Ovary (tissue), 3 donors: ENCODE measurements around the gene WNT2.

Experiments
- EP300 ChIP-seq: sonication (generic); formaldehyde crosslinking; IDR thresholded peaks from one replicate; pipeline ENCODE4 v1.6.1; 2017; ENCODE audit warnings: antibody characterized with exemption
- POLR2A ChIP-seq: fragments of 450-650 bp; IDR thresholded peaks from one replicate; pipeline ENCODE4 v1.6.1; 2017; ENCODE audit warnings: antibody characterized with exemption, mild to moderate bottlenecking, moderate library complexity
- TF ChIP-seq, protein P1 (sequence below), 3 donors: fragments of 450-650 bp in 2 of 3; fragments of 200-600 bp in 1 of 3; IDR thresholded peaks; one replicate each; pipeline versions ENCODE4 v1.5.1 to v1.8.0; 2016 to 2022; ENCODE audit warnings: antibody characterized with exemption in 3 of 3, mild to moderate bottlenecking in 1 of 3
- donor health status: DM: no; HTN: no; CAD: no.

DNA sequence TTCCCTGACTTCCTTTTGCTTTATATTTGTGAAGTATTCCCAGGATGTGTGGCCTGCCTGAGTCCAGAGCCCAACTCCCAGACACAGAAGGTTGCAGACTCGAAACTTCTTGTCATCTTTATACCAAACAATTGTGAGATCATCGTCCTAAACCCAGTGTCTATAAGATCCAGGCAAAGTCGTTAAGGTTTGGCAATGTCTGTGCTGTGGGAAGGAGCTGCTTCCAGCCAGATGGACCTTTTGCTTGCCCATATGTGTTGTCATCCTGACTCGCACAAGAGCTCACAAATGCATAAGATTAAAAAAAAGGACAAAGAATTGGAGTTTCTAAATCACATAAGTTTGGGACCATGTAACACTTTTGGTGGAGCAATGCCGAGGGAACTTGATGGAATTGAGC is 37.0 kb downstream of the WNT2 start:
- no peak for TF ChIP-seq EP300
- TF ChIP-seq POLR2A = no peak
- TF ChIP-seq, protein P1, sequence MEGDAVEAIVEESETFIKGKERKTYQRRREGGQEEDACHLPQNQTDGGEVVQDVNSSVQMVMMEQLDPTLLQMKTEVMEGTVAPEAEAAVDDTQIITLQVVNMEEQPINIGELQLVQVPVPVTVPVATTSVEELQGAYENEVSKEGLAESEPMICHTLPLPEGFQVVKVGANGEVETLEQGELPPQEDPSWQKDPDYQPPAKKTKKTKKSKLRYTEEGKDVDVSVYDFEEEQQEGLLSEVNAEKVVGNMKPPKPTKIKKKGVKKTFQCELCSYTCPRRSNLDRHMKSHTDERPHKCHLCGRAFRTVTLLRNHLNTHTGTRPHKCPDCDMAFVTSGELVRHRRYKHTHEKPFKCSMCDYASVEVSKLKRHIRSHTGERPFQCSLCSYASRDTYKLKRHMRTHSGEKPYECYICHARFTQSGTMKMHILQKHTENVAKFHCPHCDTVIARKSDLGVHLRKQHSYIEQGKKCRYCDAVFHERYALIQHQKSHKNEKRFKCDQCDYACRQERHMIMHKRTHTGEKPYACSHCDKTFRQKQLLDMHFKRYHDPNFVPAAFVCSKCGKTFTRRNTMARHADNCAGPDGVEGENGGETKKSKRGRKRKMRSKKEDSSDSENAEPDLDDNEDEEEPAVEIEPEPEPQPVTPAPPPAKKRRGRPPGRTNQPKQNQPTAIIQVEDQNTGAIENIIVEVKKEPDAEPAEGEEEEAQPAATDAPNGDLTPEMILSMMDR (IDR thresholded peaks at IDR 0.05) = no peak
